Activated T-cell treated with anti-CD3 and anti-CD28 coated beads for 1 hour (primary cell): ENCODE data around the gene PRUNE2.

Experiments
- DNase-seq: peaks from one replicate; pipeline ENCODE4 v3.0.0-alpha.2; 2020; ENCODE audit warnings: low read depth

PRUNE2 gene

GRCh38 chr9:76901801-76902200 lies 4.1 kb downstream of the PRUNE2 start:
- no peak for DNase-seq

- no peak for DNase-seq
Observed at GRCh38 chr9:76900884-76901440, 5.0 kb downstream of the PRUNE2 start.

GRCh38 chr9:76898786-76899185 lies 7.1 kb downstream of the PRUNE2 start:
- DNase-seq, result no peak

GRCh38 chr9:76897804-76898525 lies 7.9 kb downstream of the PRUNE2 start:
- DNase-seq, result no peak

- DNase-seq, result no peak
Observed at GRCh38 chr9:76896035-76896434, 9.9 kb downstream of the PRUNE2 start.

GRCh38 chr9:76895186-76895585 lies 10.7 kb downstream of the PRUNE2 start:
- no peak for DNase-seq

- DNase-seq, result no peak
Observed at GRCh38 chr9:76894198-76894597, 11.7 kb downstream of the PRUNE2 start.

GRCh38 chr9:76893395-76893932 lies 12.4 kb downstream of the PRUNE2 start:
- DNase-seq, result no peak

GRCh38 chr9:76891874-76892273 lies 14.0 kb downstream of the PRUNE2 start:
- no peak for DNase-seq

GRCh38 chr9:76891279-76891678 lies 14.6 kb downstream of the PRUNE2 start:
- DNase-seq, result no peak

GRCh38 chr9:76887951-76888350 lies 18.0 kb downstream of the PRUNE2 start:
- no peak for DNase-seq

GRCh38 chr9:76887003-76887821 lies 18.7 kb downstream of the PRUNE2 start:
- DNase-seq, result no peak

GRCh38 chr9:76886318-76886717 lies 19.6 kb downstream of the PRUNE2 start:
- no peak for DNase-seq

GRCh38 chr9:76884823-76885222 lies 21.1 kb downstream of the PRUNE2 start:
- no peak for DNase-seq

- no peak for DNase-seq
Observed at GRCh38 chr9:76883341-76883855, 22.5 kb downstream of the PRUNE2 start.

GRCh38 chr9:76882686-76883085 lies 23.2 kb downstream of the PRUNE2 start:
- no peak for DNase-seq

GRCh38 chr9:76880210-76880609 lies 25.7 kb downstream of the PRUNE2 start:
- no peak for DNase-seq

GRCh38 chr9:76878933-76879332 lies 27.0 kb downstream of the PRUNE2 start:
- DNase-seq, result no peak

- DNase-seq, result no peak
Observed at GRCh38 chr9:76877961-76878360, 28.0 kb downstream of the PRUNE2 start.

- no peak for DNase-seq
Observed at GRCh38 chr9:76876098-76876497, 29.8 kb downstream of the PRUNE2 start.

- DNase-seq, result no peak
Observed at GRCh38 chr9:76873821-76874220, 32.1 kb downstream of the PRUNE2 start.

GRCh38 chr9:76873056-76873792 lies 32.7 kb downstream of the PRUNE2 start:
- DNase-seq, result no peak
